K562 (cell line): ENCODE data around the gene FBXW9. TPM values are rescaled to one million over a fixed set of nuclear protein-coding genes. Genes with fewer than 3 reads are reported as not detected.

Source experiments
- ARID1B ChIP-seq: fragments of 450-650 bp; IDR thresholded peaks from 2 replicates; pipeline ENCODE4 v1.6.1; 2016; ENCODE audit warnings: antibody characterized with exemption, mild to moderate bottlenecking, inconsistent platforms
- BCOR ChIP-seq: fragments of 450-650 bp; IDR thresholded peaks from 2 replicates; pipeline ENCODE4 v1.6.1; 2016
- CHCHD3 ChIP-seq: fragments of 250-450 bp; sonication (Bioruptor Pico); IDR thresholded peaks from 2 replicates; pipeline ENCODE4 v2.1.2; 2022; ENCODE audit warnings: mild to moderate bottlenecking
- CREBBP ChIP-seq: IDR thresholded peaks from one replicate; pipeline ENCODE4 v1.6.1; 2012; ENCODE audit warnings: low read depth, mild to moderate bottlenecking, control low read depth, inconsistent platforms, low read length
- HIVEP1 ChIP-seq: fragments of 250-450 bp; sonication (Bioruptor Pico); IDR thresholded peaks from 2 replicates; pipeline ENCODE4 v1.4.0; 2020; ENCODE audit warnings: mild to moderate bottlenecking
- MBD2 ChIP-seq: sonication (generic); IDR thresholded peaks from 2 replicates; pipeline ENCODE4 v1.6.1; 2016; ENCODE audit warnings: low read depth, borderline replicate concordance
- MTA1 ChIP-seq: fragments of 450-650 bp; IDR thresholded peaks from 2 replicates; pipeline ENCODE4 v1.6.1; 2017; ENCODE audit warnings: borderline replicate concordance
- MYBL2 ChIP-seq, 2 experiments: fragments of 450-650 bp in 1 of 2; sonication (generic) in 1 of 2; formaldehyde crosslinking in 1 of 2; IDR thresholded peaks; 2 replicates each; pipeline versions ENCODE4 v1.6.1 to v1.8.1; 2017 to 2022; ENCODE audit warnings: borderline replicate concordance in 1 of 2, inconsistent platforms in 1 of 2, low read depth in 1 of 2, mild to moderate bottlenecking in 1 of 2, missing genetic modification reagents in 1 of 2, moderate library complexity in 1 of 2
- SMARCE1 ChIP-seq: fragments of 450-650 bp; IDR thresholded peaks from 2 replicates; pipeline ENCODE4 v1.7.1; 2016; ENCODE audit warnings: mild to moderate bottlenecking
- XRCC5 ChIP-seq: fragments of 200-400 bp; formaldehyde crosslinking; IDR thresholded peaks from 2 replicates; pipeline ENCODE4 v1.6.1; 2017; ENCODE audit warnings: low read depth, mild to moderate bottlenecking, low read length
- ZKSCAN8 ChIP-seq: fragments of 200-800 bp; sonication (Bioruptor generic); IDR thresholded peaks from 2 replicates; pipeline ENCODE4 v1.6.1; 2016; ENCODE audit warnings: missing genetic modification characterization, missing compliant biosample characterization
- ZNF324 ChIP-seq: fragments of 250-450 bp; sonication (Bioruptor Pico); IDR thresholded peaks from 2 replicates; pipeline ENCODE4 v1.4.0; 2020; ENCODE audit warnings: mild to moderate bottlenecking
- ZNF347 ChIP-seq: fragments of 450-650 bp; formaldehyde crosslinking; IDR thresholded peaks from 2 replicates; pipeline ENCODE4 v1.4.0; 2020; ENCODE audit warnings: low read depth, mild to moderate bottlenecking, moderate library complexity
- ZNF41 ChIP-seq: fragments of 250-450 bp; sonication (Bioruptor Pico); conservative IDR thresholded peaks from 2 replicates; pipeline ENCODE4 v1.4.0; 2020; ENCODE audit warnings: mild to moderate bottlenecking
- ZNF699 ChIP-seq: fragments of 250-450 bp; sonication (Bioruptor Pico); IDR thresholded peaks from 2 replicates; pipeline ENCODE4 v1.8.0; 2021; ENCODE audit warnings: mild to moderate bottlenecking, moderate library complexity; ENCODE audit not compliant: insufficient replicate concordance
- ZZZ3 ChIP-seq: fragments of 450-650 bp; IDR thresholded peaks from 2 replicates; pipeline ENCODE4 v1.6.1; 2016; ENCODE audit warnings: antibody characterized with exemption, mild to moderate bottlenecking, moderate library complexity
- polyA plus RNA-seq, 8 experiments: library from polyadenylated mRNA; depleted of rRNA in 4 of 8; stranded (reverse) in 5 of 8; unstranded in 3 of 8; fragments of >200 nt; fragmentation: Nextera tagmentation in 2 of 8; fragmentation: Illumina TruSeq in 1 of 8; extraction: Ambion mirVana in 2 of 8; extraction: Trizol in 1 of 8; gene quantifications; 2 replicates each; pipeline versions ENCODE4 v1.2.1 to v1.2.3, GENCODE V29; 2011 to 2014; ENCODE audit warnings: inconsistent platforms in 1 of 8, missing spikeins in 1 of 8
- total RNA-seq, 7 experiments: library from RNA; depleted of rRNA in 6 of 7; stranded (reverse); fragments of >200 nt in 6 of 7; fragmentation: Illumina TruSeq in 2 of 7; extraction: Trizol in 2 of 7; gene quantifications; 2 replicates each; pipeline versions ENCODE4 v1.2.1 to v1.2.3, GENCODE V29; 2011 to 2021; ENCODE audit warnings: low replicate concordance in 1 of 7
- TF ChIP-seq, protein P1 (sequence below): fragments of 450-650 bp; IDR thresholded peaks from one replicate; pipeline ENCODE4 v1.6.1; 2018; ENCODE audit warnings: mild to moderate bottlenecking, moderate library complexity; ENCODE audit not compliant: partially characterized antibody
- TF ChIP-seq, protein P2 (sequence below): sonication (generic); formaldehyde crosslinking; IDR thresholded peaks from 2 replicates; pipeline ENCODE4 v1.8.1; 2023; ENCODE audit warnings: mild to moderate bottlenecking, missing genetic modification reagents
- TF ChIP-seq, protein P3 (sequence below): fragments of 450-650 bp; formaldehyde crosslinking; IDR thresholded peaks from 2 replicates; pipeline ENCODE4 v1.4.0; 2022; ENCODE audit warnings: missing genetic modification characterization
- TF ChIP-seq, protein P4 (sequence below): sonication (generic); formaldehyde crosslinking; IDR thresholded peaks from 2 replicates; pipeline ENCODE4 v1.8.1; 2022; ENCODE audit warnings: missing genetic modification reagents

FBXW9 gene
- total and polyA plus RNA-seq, 9 of the 15 experiments (the other 6 are each of a cell fraction or from before 2014, with no cell fraction given), result 0.23 to 21.7 (median 6.2) TPM

DNA sequence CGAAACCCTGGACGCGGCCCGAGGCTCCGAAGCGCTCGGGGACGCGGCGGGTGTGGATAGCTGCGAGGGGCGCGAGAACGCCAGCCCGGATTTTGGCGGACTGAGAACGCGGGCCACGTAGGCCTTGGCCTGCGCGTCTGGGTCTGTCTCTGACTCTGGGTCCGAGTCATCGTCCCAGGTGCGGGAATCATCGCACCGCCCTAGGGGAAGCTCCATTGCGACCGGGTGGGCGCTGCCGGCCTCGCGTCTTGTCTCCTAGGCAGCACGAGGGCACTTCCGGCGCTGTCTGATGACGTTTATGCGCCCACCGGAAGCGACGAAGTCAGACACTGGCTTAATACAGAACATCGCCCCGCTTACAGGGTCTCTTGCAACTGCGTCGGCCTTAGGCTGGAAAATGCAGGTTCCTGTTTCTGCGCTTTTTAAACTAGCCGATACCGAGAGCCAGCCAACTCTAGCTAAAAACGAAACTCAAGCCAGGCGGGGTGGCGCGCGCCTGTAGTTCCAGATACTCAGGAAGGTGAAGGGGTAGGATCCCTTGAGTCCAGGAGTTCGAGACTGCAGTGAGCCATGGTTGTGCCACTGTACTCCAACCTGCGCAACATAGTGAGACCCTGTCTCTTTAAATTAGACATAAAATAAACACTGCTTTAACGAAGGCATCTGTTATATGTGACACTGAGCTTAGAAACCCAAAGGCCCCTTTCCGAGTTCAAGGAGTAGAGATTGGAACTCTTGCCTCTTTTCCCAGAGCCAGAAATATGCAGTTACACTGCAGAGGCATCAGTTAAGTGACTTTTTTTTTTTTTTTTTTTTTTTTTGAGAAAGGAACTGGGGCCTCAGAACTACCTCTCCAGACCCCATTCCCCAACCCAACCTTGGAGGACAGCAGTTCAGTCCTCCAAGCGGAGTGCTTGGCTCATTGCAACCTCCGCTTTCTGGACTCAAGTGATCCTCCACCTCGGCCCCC is at the start of gene FBXW9 (continued):
- TF ChIP-seq ZZZ3 (no peak), XRCC5 (0 out of 2 replicates have a peak, but pooled peaks have one; percentile 10), MBD2 (peak; percentile 63; the same call in 1 of the 2 replicates), ARID1B (no peak), MTA1 (peak; percentile 98), BCOR (no peak), CREBBP (no peak), ZNF324 (CRISPR knock-in tag) (no peak), CHCHD3 (CRISPR knock-in tag) (0 out of 2 replicates have a peak, but pooled peaks have one; percentile 25), ZKSCAN8 (CRISPR knock-in tag) (no peak), ZNF41 (CRISPR knock-in tag) (no peak), ZNF347 (no peak), HIVEP1 (CRISPR knock-in tag) (no peak), SMARCE1 (no peak), MYBL2 (IDR thresholded peaks at IDR 0.05; ENCODE audit: low read depth) (no peak), MYBL2 (CRISPR knock-in tag; IDR thresholded peaks at IDR 0.05; ENCODE audit: borderline replicate concordance) (no peak), ZNF699 (no peak)
- TF ChIP-seq, protein P1, sequence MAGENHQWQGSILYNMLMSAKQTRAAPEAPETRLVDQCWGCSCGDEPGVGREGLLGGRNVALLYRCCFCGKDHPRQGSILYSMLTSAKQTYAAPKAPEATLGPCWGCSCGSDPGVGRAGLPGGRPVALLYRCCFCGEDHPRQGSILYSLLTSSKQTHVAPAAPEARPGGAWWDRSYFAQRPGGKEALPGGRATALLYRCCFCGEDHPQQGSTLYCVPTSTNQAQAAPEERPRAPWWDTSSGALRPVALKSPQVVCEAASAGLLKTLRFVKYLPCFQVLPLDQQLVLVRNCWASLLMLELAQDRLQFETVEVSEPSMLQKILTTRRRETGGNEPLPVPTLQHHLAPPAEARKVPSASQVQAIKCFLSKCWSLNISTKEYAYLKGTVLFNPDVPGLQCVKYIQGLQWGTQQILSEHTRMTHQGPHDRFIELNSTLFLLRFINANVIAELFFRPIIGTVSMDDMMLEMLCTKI, result no peak
- TF ChIP-seq, protein P2, sequence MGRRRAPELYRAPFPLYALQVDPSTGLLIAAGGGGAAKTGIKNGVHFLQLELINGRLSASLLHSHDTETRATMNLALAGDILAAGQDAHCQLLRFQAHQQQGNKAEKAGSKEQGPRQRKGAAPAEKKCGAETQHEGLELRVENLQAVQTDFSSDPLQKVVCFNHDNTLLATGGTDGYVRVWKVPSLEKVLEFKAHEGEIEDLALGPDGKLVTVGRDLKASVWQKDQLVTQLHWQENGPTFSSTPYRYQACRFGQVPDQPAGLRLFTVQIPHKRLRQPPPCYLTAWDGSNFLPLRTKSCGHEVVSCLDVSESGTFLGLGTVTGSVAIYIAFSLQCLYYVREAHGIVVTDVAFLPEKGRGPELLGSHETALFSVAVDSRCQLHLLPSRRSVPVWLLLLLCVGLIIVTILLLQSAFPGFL (CRISPR knock-in tag), result no peak
- TF ChIP-seq, protein P3, sequence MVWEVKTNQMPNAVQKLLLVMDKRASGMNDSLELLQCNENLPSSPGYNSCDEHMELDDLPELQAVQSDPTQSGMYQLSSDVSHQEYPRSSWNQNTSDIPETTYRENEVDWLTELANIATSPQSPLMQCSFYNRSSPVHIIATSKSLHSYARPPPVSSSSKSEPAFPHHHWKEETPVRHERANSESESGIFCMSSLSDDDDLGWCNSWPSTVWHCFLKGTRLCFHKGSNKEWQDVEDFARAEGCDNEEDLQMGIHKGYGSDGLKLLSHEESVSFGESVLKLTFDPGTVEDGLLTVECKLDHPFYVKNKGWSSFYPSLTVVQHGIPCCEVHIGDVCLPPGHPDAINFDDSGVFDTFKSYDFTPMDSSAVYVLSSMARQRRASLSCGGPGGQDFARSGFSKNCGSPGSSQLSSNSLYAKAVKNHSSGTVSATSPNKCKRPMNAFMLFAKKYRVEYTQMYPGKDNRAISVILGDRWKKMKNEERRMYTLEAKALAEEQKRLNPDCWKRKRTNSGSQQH (CRISPR knock-in tag), result no peak
- TF ChIP-seq, protein P4, sequence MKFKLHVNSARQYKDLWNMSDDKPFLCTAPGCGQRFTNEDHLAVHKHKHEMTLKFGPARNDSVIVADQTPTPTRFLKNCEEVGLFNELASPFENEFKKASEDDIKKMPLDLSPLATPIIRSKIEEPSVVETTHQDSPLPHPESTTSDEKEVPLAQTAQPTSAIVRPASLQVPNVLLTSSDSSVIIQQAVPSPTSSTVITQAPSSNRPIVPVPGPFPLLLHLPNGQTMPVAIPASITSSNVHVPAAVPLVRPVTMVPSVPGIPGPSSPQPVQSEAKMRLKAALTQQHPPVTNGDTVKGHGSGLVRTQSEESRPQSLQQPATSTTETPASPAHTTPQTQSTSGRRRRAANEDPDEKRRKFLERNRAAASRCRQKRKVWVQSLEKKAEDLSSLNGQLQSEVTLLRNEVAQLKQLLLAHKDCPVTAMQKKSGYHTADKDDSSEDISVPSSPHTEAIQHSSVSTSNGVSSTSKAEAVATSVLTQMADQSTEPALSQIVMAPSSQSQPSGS (CRISPR knock-in tag), result no peak
